HepG2 (cell line): ENCODE measurements around the gene LENEP. TPM values are rescaled to one million over a fixed set of nuclear protein-coding genes. Genes with fewer than 3 reads are reported as not detected.

ENCODE experiments used
- AHR ChIP-seq: IDR thresholded peaks from 2 replicates; pipeline ENCODE4 v1.6.1; 2018; ENCODE audit warnings: missing genetic modification reagents, missing compliant biosample characterization
- JDP2 ChIP-seq: sonication (generic); formaldehyde crosslinking; IDR thresholded peaks from 2 replicates; pipeline ENCODE4 v1.8.1; 2022; ENCODE audit warnings: missing genetic modification reagents, borderline replicate concordance
- KDM6A ChIP-seq: IDR thresholded peaks from 2 replicates; pipeline ENCODE4 v1.6.1; 2016; ENCODE audit warnings: low read depth
- PAX8 ChIP-seq: sonication (generic); formaldehyde crosslinking; IDR thresholded peaks from 2 replicates; pipeline ENCODE4 v1.8.0; 2022; ENCODE audit warnings: mild to moderate bottlenecking, missing genetic modification reagents, borderline replicate concordance
- PITX1 ChIP-seq: sonication (generic); formaldehyde crosslinking; IDR thresholded peaks from 2 replicates; pipeline ENCODE4 v1.5.1; 2020; ENCODE audit warnings: mild to moderate bottlenecking, missing genetic modification reagents
- SAFB2 ChIP-seq: sonication (generic); formaldehyde crosslinking; IDR thresholded peaks from 2 replicates; pipeline ENCODE4 v1.5.1; 2020; ENCODE audit warnings: missing genetic modification reagents, low read depth, mild to moderate bottlenecking, borderline replicate concordance
- SRSF9 ChIP-seq: fragments of 200-400 bp; formaldehyde crosslinking; IDR thresholded peaks from 2 replicates; pipeline ENCODE4 v1.6.1; 2018; ENCODE audit warnings: borderline replicate concordance, mild to moderate bottlenecking, low read depth, low read length; ENCODE audit not compliant: insufficient read depth, poor library complexity, severe bottlenecking
- ZFP41 ChIP-seq: sonication (generic); formaldehyde crosslinking; IDR thresholded peaks from 2 replicates; pipeline ENCODE4 v1.4.0; 2020; ENCODE audit warnings: mild to moderate bottlenecking, missing genetic modification reagents, borderline replicate concordance
- ZNF468 ChIP-seq: sonication (generic); formaldehyde crosslinking; IDR thresholded peaks from 2 replicates; pipeline ENCODE4 v1.8.0; 2022; ENCODE audit warnings: mild to moderate bottlenecking, moderate library complexity, missing genetic modification reagents
- ZNF83 ChIP-seq: sonication (generic); formaldehyde crosslinking; IDR thresholded peaks from 2 replicates; pipeline ENCODE4 v1.4.0; 2020; ENCODE audit warnings: missing genetic modification reagents, mild to moderate bottlenecking, borderline replicate concordance
- ZNF878 ChIP-seq: sonication (generic); formaldehyde crosslinking; IDR thresholded peaks from 2 replicates; pipeline ENCODE4 v1.8.1; 2023; ENCODE audit warnings: mild to moderate bottlenecking, missing genetic modification reagents, moderate library complexity
- polyA plus RNA-seq, 8 experiments: library from polyadenylated mRNA; depleted of rRNA in 3 of 8; stranded (reverse) in 7 of 8; unstranded in 1 of 8; fragments of >200 nt; fragmentation: Illumina TruSeq in 4 of 8; extraction: Trizol in 4 of 8; gene quantifications; 2 replicates each; pipeline versions ENCODE4 v1.2.1 to v1.2.3, GENCODE V29; 2011 to 2016; ENCODE audit warnings: low read depth in 4 of 8, missing spikeins in 1 of 8, mixed read lengths in 1 of 8; ENCODE audit not compliant: insufficient read depth in 1 of 8
- total RNA-seq, 5 experiments: library from RNA; depleted of rRNA; stranded (reverse); fragments of >200 nt; fragmentation: Illumina TruSeq; extraction: Trizol; gene quantifications; 2 replicates each; pipeline ENCODE4 v1.2.3, GENCODE V29; 2016; ENCODE audit warnings: low read depth in 1 of 5
- TF ChIP-seq, protein P1 (sequence below): sonication (generic); formaldehyde crosslinking; IDR thresholded peaks from 2 replicates; pipeline ENCODE4 v1.4.0; 2020; ENCODE audit warnings: missing genetic modification reagents
- TF ChIP-seq, protein P2 (sequence below): sonication (generic); formaldehyde crosslinking; IDR thresholded peaks from 2 replicates; pipeline ENCODE4 v1.4.0; 2020; ENCODE audit warnings: mild to moderate bottlenecking, missing genetic modification reagents, borderline replicate concordance
- TF ChIP-seq, protein P3 (sequence below): sonication (generic); formaldehyde crosslinking; IDR thresholded peaks from 2 replicates; pipeline ENCODE4 v1.4.0; 2020; ENCODE audit warnings: mild to moderate bottlenecking, missing genetic modification reagents
- TF ChIP-seq, protein P4 (sequence below): sonication (generic); formaldehyde crosslinking; IDR thresholded peaks from 2 replicates; pipeline ENCODE4 v1.8.1; 2023; ENCODE audit warnings: missing genetic modification reagents, mild to moderate bottlenecking, borderline replicate concordance
- TF ChIP-seq, protein P5 (sequence below): sonication (generic); formaldehyde crosslinking; IDR thresholded peaks from 2 replicates; pipeline ENCODE4 v1.5.0; 2020; ENCODE audit warnings: missing genetic modification reagents
- TF ChIP-seq, protein P6 (sequence below): sonication (generic); formaldehyde crosslinking; IDR thresholded peaks from 2 replicates; pipeline ENCODE4 v1.5.1; 2020; ENCODE audit warnings: mild to moderate bottlenecking, missing genetic modification reagents

LENEP gene
- total and polyA plus RNA-seq, 2 of the 13 experiments (the other 11 are each of a cell fraction or from before 2014, with no cell fraction given) = 0.29 TPM; not detected in 1

DNA sequence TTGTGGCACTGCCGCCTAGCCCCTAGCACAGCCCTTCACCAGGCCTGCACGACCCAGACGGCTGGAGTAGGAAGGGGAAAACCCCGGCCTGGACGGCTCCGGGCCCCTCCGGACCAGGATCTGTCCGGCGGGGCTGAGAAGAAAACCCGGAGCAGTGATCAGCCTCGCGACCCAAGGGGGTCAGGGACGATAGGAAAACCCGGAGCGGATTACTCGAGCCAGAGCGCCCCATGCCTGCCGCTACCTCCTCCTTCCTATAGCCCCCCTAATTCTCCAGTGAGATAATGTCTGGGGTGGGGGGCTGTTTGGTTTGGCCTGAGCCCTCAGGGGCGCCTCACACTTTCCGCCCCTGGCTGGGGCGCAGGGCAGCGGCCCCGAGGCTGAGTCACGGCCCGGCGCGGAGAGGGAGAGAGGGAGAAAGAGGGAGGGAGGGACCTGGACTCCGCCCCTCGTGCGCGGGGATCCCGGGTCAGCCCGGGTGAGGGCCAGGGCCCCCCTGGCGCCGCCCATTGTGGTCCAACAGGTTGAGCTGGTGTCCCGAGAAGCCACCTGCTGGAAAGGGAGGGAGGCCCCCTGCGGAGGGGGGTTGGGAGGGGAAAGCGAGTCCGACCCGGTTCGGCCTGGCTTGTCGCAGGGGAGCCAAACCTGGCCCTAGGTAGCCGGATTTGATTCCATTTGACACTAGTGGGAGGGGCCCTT lies 7.5 kb downstream of the LENEP start (continued):
- TF ChIP-seq, protein P1, sequence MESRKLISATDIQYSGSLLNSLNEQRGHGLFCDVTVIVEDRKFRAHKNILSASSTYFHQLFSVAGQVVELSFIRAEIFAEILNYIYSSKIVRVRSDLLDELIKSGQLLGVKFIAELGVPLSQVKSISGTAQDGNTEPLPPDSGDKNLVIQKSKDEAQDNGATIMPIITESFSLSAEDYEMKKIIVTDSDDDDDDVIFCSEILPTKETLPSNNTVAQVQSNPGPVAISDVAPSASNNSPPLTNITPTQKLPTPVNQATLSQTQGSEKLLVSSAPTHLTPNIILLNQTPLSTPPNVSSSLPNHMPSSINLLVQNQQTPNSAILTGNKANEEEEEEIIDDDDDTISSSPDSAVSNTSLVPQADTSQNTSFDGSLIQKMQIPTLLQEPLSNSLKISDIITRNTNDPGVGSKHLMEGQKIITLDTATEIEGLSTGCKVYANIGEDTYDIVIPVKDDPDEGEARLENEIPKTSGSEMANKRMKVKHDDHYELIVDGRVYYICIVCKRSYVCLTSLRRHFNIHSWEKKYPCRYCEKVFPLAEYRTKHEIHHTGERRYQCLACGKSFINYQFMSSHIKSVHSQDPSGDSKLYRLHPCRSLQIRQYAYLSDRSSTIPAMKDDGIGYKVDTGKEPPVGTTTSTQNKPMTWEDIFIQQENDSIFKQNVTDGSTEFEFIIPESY (CRISPR knock-in tag) = peak; percentile 42; the same call in 1 of the 2 replicates
- TF ChIP-seq, protein P2, sequence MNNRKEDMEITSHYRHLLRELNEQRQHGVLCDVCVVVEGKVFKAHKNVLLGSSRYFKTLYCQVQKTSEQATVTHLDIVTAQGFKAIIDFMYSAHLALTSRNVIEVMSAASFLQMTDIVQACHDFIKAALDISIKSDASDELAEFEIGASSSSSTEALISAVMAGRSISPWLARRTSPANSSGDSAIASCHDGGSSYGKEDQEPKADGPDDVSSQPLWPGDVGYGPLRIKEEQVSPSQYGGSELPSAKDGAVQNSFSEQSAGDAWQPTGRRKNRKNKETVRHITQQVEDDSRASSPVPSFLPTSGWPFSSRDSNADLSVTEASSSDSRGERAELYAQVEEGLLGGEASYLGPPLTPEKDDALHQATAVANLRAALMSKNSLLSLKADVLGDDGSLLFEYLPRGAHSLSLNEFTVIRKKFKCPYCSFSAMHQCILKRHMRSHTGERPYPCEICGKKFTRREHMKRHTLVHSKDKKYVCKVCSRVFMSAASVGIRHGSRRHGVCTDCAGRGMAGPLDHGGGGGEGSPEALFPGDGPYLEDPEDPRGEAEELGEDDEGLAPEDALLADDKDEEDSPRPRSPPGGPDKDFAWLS (CRISPR knock-in tag) = peak; percentile 98
- TF ChIP-seq JDP2 (CRISPR knock-in tag) = no peak
- TF ChIP-seq PAX8 (CRISPR knock-in tag) = 0 out of 2 replicates have a peak, but pooled peaks have one; percentile 14
- peak; percentile 68; the same call in 1 of the 2 replicates for TF ChIP-seq KDM6A (CRISPR knock-in tag)
- TF ChIP-seq ZNF83 (CRISPR knock-in tag) = no peak; the same call in 1 of the 2 replicates
- no peak for TF ChIP-seq SRSF9
- TF ChIP-seq, protein P3, sequence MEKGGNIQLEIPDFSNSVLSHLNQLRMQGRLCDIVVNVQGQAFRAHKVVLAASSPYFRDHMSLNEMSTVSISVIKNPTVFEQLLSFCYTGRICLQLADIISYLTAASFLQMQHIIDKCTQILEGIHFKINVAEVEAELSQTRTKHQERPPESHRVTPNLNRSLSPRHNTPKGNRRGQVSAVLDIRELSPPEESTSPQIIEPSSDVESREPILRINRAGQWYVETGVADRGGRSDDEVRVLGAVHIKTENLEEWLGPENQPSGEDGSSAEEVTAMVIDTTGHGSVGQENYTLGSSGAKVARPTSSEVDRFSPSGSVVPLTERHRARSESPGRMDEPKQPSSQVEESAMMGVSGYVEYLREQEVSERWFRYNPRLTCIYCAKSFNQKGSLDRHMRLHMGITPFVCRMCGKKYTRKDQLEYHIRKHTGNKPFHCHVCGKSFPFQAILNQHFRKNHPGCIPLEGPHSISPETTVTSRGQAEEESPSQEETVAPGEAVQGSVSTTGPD (CRISPR knock-in tag) = peak; percentile 18; the same call in 1 of the 2 replicates
- TF ChIP-seq, protein P4, sequence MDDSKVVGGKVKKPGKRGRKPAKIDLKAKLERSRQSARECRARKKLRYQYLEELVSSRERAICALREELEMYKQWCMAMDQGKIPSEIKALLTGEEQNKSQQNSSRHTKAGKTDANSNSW (CRISPR knock-in tag) = no peak
- no peak for TF ChIP-seq ZFP41 (CRISPR knock-in tag)
- no peak; the same call in 1 of the 2 replicates for TF ChIP-seq ZNF878
- TF ChIP-seq PITX1 (CRISPR knock-in tag) = peak; percentile 57; the same call in 1 of the 2 replicates
- TF ChIP-seq, protein P5, sequence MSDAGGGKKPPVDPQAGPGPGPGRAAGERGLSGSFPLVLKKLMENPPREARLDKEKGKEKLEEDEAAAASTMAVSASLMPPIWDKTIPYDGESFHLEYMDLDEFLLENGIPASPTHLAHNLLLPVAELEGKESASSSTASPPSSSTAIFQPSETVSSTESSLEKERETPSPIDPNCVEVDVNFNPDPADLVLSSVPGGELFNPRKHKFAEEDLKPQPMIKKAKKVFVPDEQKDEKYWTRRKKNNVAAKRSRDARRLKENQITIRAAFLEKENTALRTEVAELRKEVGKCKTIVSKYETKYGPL (CRISPR knock-in tag) = no peak
- 0 out of 2 replicates have a peak, but pooled peaks have one; percentile 49 for TF ChIP-seq AHR
- TF ChIP-seq SAFB2 (CRISPR knock-in tag) = no peak; the same call in 1 of the 2 replicates
- TF ChIP-seq ZNF468 (CRISPR knock-in tag) = no peak
- TF ChIP-seq, protein P6, sequence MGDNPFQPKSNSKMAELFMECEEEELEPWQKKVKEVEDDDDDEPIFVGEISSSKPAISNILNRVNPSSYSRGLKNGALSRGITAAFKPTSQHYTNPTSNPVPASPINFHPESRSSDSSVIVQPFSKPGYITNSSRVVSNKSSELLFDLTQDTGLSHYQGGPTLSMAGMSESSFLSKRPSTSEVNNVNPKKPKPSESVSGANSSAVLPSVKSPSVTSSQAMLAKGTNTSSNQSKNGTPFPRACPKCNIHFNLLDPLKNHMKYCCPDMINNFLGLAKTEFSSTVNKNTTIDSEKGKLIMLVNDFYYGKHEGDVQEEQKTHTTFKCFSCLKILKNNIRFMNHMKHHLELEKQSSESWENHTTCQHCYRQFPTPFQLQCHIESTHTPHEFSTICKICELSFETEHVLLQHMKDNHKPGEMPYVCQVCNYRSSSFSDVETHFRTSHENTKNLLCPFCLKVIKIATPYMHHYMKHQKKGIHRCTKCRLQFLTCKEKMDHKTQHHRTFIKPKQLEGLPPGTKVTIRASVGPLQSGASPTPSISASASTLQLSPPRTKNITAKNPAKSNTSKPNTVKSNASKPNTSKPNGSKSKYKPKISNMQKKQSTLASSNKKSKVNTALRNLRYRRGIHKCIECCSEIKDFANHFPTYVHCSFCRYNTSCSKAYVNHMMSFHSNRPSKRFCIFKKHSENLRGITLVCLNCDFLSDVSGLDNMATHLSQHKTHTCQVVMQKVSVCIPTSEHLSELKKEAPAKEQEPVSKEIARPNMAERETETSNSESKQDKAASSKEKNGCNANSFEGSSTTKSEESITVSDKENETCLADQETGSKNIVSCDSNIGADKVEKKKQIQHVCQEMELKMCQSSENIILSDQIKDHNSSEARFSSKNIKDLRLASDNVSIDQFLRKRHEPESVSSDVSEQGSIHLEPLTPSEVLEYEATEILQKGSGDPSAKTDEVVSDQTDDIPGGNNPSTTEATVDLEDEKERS = no peak
